Measurements from ENCODE around the gene HPGD. TPM values are rescaled to one million over a fixed set of nuclear protein-coding genes. Genes with fewer than 3 reads are reported as not detected.
A peak's percentile ranks its signal among the peaks of the same experiment; 100 is the strongest.

The HPGD gene
- total RNA-seq, 4 donors from 2014 or later: 69.0 to 143 (median 108) TPM

DNA sequence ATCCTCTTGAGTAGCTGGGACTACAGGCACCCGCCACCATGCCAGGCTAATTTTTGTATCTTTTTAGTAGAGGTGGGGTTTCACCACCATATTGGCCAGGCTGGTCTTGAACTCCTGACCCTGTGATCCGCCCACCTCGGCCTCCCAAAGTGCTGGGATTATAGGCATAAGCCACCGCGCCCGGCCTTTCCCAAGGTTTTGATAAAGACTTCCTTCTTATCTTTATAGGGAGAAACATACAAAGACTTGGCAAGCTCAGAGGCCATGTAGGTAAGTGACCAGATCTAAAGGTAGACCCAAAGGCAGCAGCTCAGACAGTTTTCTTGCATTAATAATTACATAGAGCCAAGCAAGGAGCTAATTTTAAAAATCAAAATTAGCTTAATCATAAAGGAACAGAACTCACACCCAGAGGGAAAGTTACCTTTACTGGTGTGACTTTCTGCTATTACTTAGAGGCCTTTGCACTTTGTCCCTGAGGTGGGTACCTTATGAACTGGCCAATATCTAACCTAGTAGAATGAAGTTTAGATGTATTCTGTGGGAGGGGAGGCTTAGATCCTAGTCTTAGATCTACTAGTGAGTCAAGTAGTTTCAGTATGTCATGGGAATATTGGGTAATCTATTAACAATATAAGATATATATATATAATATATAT, 67.3 kb downstream of the HPGD start:
- Histone ChIP-seq H3K9me3 (no peaks in the 10 kb centered on the region), H3K27ac (no peak overlapping the region), H3K27me3 (no peaks in the 10 kb centered on the region), H3K4me3 (no peak overlapping the region), H3K36me3 (no peaks in the 10 kb centered on the region), H3K4me1 (peaks cover 37% of the 10 kb centered on the region)
- TF ChIP-seq, protein P1, sequence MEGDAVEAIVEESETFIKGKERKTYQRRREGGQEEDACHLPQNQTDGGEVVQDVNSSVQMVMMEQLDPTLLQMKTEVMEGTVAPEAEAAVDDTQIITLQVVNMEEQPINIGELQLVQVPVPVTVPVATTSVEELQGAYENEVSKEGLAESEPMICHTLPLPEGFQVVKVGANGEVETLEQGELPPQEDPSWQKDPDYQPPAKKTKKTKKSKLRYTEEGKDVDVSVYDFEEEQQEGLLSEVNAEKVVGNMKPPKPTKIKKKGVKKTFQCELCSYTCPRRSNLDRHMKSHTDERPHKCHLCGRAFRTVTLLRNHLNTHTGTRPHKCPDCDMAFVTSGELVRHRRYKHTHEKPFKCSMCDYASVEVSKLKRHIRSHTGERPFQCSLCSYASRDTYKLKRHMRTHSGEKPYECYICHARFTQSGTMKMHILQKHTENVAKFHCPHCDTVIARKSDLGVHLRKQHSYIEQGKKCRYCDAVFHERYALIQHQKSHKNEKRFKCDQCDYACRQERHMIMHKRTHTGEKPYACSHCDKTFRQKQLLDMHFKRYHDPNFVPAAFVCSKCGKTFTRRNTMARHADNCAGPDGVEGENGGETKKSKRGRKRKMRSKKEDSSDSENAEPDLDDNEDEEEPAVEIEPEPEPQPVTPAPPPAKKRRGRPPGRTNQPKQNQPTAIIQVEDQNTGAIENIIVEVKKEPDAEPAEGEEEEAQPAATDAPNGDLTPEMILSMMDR (IDR thresholded peaks at IDR 0.05): no peak
- no peak for TF ChIP-seq POLR2AphosphoS5 (IDR thresholded peaks at IDR 0.05)
- TF ChIP-seq POLR2A (IDR thresholded peaks at IDR 0.05): no peak
- no peak for TF ChIP-seq EP300 (IDR thresholded peaks at IDR 0.05)
- WGBS: 99% methylated on average over 6 of the region's 6 CpGs
- DNase-seq (ENCODE audit: low spot score in 2 of 2): no peak

DNA sequence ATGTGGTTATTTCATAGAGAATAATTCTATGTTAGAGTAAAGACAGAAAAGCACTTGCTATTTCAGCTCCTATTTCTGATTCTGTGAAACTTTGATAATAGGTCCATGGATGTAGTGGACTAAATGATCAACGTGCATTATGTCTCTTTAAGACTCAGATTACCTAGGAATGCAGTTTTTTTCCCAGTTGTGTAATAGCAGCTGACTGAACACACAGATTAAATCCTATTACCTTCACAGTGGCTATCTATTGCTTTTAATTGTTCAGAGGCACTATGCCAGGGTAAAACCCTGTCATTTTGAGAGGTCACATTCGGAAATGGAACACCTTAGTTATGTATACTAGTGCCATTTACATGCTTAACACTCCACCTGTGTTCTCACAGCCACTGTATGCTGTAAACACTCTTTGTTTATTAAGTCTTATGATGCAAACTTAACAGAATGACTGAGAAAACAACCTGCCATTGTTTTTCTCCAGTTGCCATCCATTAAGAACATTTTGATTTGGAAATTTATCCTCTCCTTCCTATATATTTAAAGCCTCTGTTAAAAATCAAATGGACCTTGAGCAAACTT, 70.5 kb downstream of the HPGD start:
- WGBS: 48% methylated on average over 2 of the region's 2 CpGs
- no peak overlapping the region for H3K27ac ChIP-seq
- H3K4me3 ChIP-seq: no peak overlapping the region

DNA sequence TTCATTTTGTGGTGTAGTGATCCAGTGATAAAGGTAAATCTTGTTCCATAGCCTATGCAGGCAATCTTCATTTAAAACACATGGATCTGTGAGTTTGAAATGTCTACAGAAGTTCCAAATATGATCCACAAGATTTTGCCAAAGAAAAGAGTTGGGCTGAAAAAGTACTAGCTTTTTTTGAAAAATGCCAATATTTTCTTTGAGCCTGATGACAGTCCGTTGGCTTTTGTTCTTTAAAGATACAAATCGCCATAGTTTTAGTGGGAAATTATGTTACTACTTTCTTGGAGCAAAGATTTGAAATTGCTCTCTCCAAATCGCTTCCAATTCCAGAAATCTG, 71.5 kb downstream of the HPGD start:
- TF ChIP-seq EP300 (IDR thresholded peaks at IDR 0.05) (no peak), POLR2AphosphoS5 (IDR thresholded peaks at IDR 0.05) (no peak), POLR2A (IDR thresholded peaks at IDR 0.05) (no peak)
- TF ChIP-seq, protein P1 (IDR thresholded peaks at IDR 0.05): no peak
- DNase-seq (ENCODE audit: low spot score in 2 of 2): no peak
- 35% methylated on average over 3 of the region's 3 CpGs for WGBS
- no peaks in the 10 kb centered on the region for H3K9me3 ChIP-seq
- no peak overlapping the region for H3K4me3 ChIP-seq
- peaks cover 40% of the 10 kb centered on the region for H3K4me1 ChIP-seq
- H3K36me3 ChIP-seq: no peaks in the 10 kb centered on the region
- H3K27me3 ChIP-seq: no peaks in the 10 kb centered on the region
- peak overlapping the region; percentile 70 for H3K27ac ChIP-seq

More for the DNA sequence above, 70.5 kb downstream of the HPGD start:
- no peaks in the 10 kb centered on the region for H3K36me3 ChIP-seq
- TF ChIP-seq POLR2A (IDR thresholded peaks at IDR 0.05): no peak
- no peak for TF ChIP-seq EP300 (IDR thresholded peaks at IDR 0.05)
- no peak for TF ChIP-seq POLR2AphosphoS5 (IDR thresholded peaks at IDR 0.05)
- TF ChIP-seq, protein P1 (IDR thresholded peaks at IDR 0.05): no peak
- peaks cover 40% of the 10 kb centered on the region for H3K4me1 ChIP-seq
- no peak for DNase-seq (ENCODE audit: low spot score in 2 of 2)
- H3K27me3 ChIP-seq: no peaks in the 10 kb centered on the region
- no peaks in the 10 kb centered on the region for H3K9me3 ChIP-seq

DNA sequence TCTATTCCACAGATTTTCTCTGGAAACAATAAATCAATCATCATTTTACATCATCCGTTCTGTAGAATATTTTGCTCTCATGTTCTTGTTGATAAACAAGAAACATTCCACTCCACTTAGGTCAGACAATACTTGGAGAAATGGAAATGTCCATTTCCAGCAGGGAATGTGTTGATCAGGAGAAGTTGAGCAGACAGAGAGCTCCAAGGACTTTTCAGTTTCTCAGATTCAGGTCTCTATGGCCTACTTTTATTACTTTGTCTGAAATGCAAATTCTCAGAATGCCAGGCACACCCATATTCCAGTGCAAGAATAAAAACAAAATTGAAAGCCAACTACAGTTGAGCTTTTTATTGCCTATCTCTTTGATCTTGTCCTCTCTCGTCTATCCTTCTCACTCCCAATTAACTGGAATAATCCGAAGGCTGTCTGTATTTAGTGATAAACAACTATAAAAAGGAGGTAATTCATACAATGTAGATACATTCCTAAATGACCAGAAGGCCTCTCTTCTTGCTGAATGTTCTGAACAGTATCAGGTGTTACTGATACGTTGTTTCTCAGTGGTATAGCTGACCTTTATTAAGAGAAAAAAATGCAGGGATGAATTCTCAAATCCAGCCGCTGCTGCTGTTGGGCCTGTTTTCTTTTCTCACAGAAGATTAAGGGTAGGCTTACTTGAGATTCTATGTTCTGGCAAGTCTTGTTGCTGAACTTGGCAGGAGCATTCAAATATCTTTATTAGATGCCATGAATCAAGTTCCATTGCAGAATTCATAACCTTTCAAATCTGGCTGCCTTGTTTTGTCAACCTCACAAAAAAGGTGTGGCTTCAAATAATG, 72.1 kb downstream of the HPGD start:
- H3K4me1 ChIP-seq: peaks cover 40% of the 10 kb centered on the region
- no peak overlapping the region for H3K4me3 ChIP-seq
- peak overlapping the region; percentile 70 for H3K27ac ChIP-seq
- H3K36me3 ChIP-seq: no peaks in the 10 kb centered on the region
- no peaks in the 10 kb centered on the region for H3K9me3 ChIP-seq
- no peaks in the 10 kb centered on the region for H3K27me3 ChIP-seq
- TF ChIP-seq, protein P1 (IDR thresholded peaks at IDR 0.05): no peak
- no peak for TF ChIP-seq EP300 (IDR thresholded peaks at IDR 0.05)
- TF ChIP-seq POLR2AphosphoS5 (IDR thresholded peaks at IDR 0.05): no peak
- no peak for TF ChIP-seq POLR2A (IDR thresholded peaks at IDR 0.05)
- 21% methylated on average over 5 of the region's 5 CpGs for WGBS
- no peak for DNase-seq (ENCODE audit: low spot score in 2 of 2)

DNA sequence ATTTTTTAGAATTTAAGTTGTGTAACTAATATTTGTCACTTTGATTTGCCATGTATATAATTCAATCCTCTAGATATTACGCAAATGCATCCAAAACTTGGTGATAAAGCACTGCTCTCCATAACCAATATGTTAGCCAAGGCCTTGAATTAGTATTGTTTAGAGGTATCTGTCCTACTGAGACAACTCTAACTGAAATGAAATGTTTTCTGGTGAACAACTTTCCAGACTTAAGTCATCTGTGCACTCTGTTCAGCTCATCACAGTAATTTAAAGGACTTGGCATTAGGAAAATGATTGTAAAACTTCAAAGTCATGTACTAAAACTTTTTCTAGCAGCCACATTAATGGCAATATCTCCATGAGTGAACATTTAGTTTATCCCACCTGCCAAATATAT, 73.1 kb downstream of the HPGD start:
- DNase-seq (ENCODE audit: low spot score in 2 of 2): no peak
- TF ChIP-seq POLR2A (IDR thresholded peaks at IDR 0.05) (no peak), POLR2AphosphoS5 (IDR thresholded peaks at IDR 0.05) (no peak), EP300 (IDR thresholded peaks at IDR 0.05) (no peak)
- TF ChIP-seq, protein P1 (IDR thresholded peaks at IDR 0.05): no peak
- no peaks in the 10 kb centered on the region for H3K27me3 ChIP-seq
- H3K27ac ChIP-seq: peak overlapping the region; percentile 70
- no peak overlapping the region for H3K4me3 ChIP-seq
- H3K4me1 ChIP-seq: peaks cover 40% of the 10 kb centered on the region
- H3K36me3 ChIP-seq: no peaks in the 10 kb centered on the region
- WGBS: 85% methylated on average over 1 of the region's 1 CpG
- H3K9me3 ChIP-seq: no peaks in the 10 kb centered on the region

Data from suprapubic skin (tissue), 4 donors.